Measurements from ENCODE around the gene CPEB3. TPM values are rescaled to one million over a fixed set of nuclear protein-coding genes. Genes with fewer than 3 reads are reported as not detected.
A peak's percentile ranks its signal among the peaks of the same experiment; 100 is the strongest.

The CPEB3 gene
- total RNA-seq, 2 donors from 2014 or later = 9.3 to 10.2 TPM

- intact Hi-C loops (cut with DNase I) = no loop called here
- H3K36me3 ChIP-seq (replicated peaks in 1 of 2; ENCODE audit: insufficient read depth in 1 of 2, low read depth in 2 of 2) = no peaks in the 10 kb centered on the region
- DNase-seq (no peak), ATAC-seq (no peak)
- TF ChIP-seq POLR2A (IDR thresholded peaks at IDR 0.05) (no peak), CTCF (IDR thresholded peaks at IDR 0.05) (no peak)
- H3K4me3 ChIP-seq = no peak overlapping the region
- peaks cover 2% of the 10 kb centered on the region for H3K4me1 ChIP-seq
- no peak overlapping the region for H3K27ac ChIP-seq
- 82 to 91% methylated on average over 2 of the region's 2 CpGs for whole genome bisulfite sequencing, 2 donors
- no peaks in the 10 kb centered on the region for H3K9me3 ChIP-seq
- H3K27me3 ChIP-seq = no peaks in the 10 kb centered on the region
Observed at GRCh38 chr10:92248566-92248965, 42.3 kb downstream of the CPEB3 start.

- ATAC-seq (no peak), DNase-seq (no peak)
- no peak for TF ChIP-seq CTCF (IDR thresholded peaks at IDR 0.05)
- no peak for TF ChIP-seq POLR2A (IDR thresholded peaks at IDR 0.05)
- intact Hi-C loops (cut with DNase I) = no loop called here
- H3K27me3 ChIP-seq = no peaks in the 10 kb centered on the region
- no peaks in the 10 kb centered on the region for H3K36me3 ChIP-seq (replicated peaks in 1 of 2; ENCODE audit: insufficient read depth in 1 of 2, low read depth in 2 of 2)
- peaks cover 25% of the 10 kb centered on the region for H3K4me1 ChIP-seq
- WGBS, 2 donors = 70 to 79% methylated on average over 3 of the region's 3 CpGs
- no peaks in the 10 kb centered on the region for H3K9me3 ChIP-seq
- no peak overlapping the region for H3K4me3 ChIP-seq
- H3K27ac ChIP-seq = no peak overlapping the region
Observed at GRCh38 chr10:92244796-92245195, 46.1 kb downstream of the CPEB3 start.

GRCh38 chr10:92242910-92243671 is 47.8 kb downstream of the CPEB3 start:
- no peak overlapping the region for H3K4me3 ChIP-seq
- H3K27ac ChIP-seq = peak overlapping the region in 3 of 4 donors; percentile 52 to 80 (median 60)
- H3K9me3 ChIP-seq = no peaks in the 10 kb centered on the region
- peak; percentile 68 to 85 (median 76) for DNase-seq
- H3K36me3 ChIP-seq (replicated peaks in 1 of 2; ENCODE audit: insufficient read depth in 1 of 2, low read depth in 2 of 2) = no peaks in the 10 kb centered on the region
- peak; percentile 36 for ATAC-seq
- peaks cover 29% of the 10 kb centered on the region for H3K4me1 ChIP-seq
- 1 to 6% methylated on average over 8 of the region's 8 CpGs for WGBS, 2 donors
- TF ChIP-seq POLR2A (IDR thresholded peaks at IDR 0.05) (no peak), CTCF (IDR thresholded peaks at IDR 0.05) (peak in 3 of 7 experiments; percentile 10 to 18 (median 11))
- intact Hi-C loops (cut with DNase I) = no loop called here
- H3K27me3 ChIP-seq = no peaks in the 10 kb centered on the region

- no peaks in the 10 kb centered on the region for H3K27me3 ChIP-seq
- H3K36me3 ChIP-seq (replicated peaks in 1 of 2; ENCODE audit: insufficient read depth in 1 of 2, low read depth in 2 of 2) = no peaks in the 10 kb centered on the region
- no peak for DNase-seq
- WGBS, 2 donors = 18 to 20% methylated on average over 2 of the region's 2 CpGs
- H3K4me1 ChIP-seq = peaks cover 36% of the 10 kb centered on the region
- peak overlapping the region in 2 of 4 donors; percentile 52 to 86 for H3K27ac ChIP-seq
- intact Hi-C loops (cut with DNase I) = no loop called here
- no peak overlapping the region for H3K4me3 ChIP-seq
- no peaks in the 10 kb centered on the region for H3K9me3 ChIP-seq
- no peak for TF ChIP-seq POLR2A (IDR thresholded peaks at IDR 0.05)
- no peak for TF ChIP-seq CTCF (IDR thresholded peaks at IDR 0.05)
- no peak for ATAC-seq
Observed at GRCh38 chr10:92242380-92242779, 48.5 kb downstream of the CPEB3 start.

GRCh38 chr10:92241501-92241900 is 49.4 kb downstream of the CPEB3 start:
- H3K4me3 ChIP-seq = no peak overlapping the region
- H3K9me3 ChIP-seq = no peaks in the 10 kb centered on the region
- intact Hi-C loops (cut with DNase I) = no loop called here
- 9 to 15% methylated on average over 1 of the region's 1 CpG for WGBS, 2 donors
- DNase-seq (no peak), ATAC-seq (no peak)
- no peaks in the 10 kb centered on the region for H3K27me3 ChIP-seq
- H3K4me1 ChIP-seq = peaks cover 45% of the 10 kb centered on the region
- no peak for TF ChIP-seq POLR2A (IDR thresholded peaks at IDR 0.05)
- no peak for TF ChIP-seq CTCF (IDR thresholded peaks at IDR 0.05)
- peak overlapping the region; percentile 74 to 87 (median 86) for H3K27ac ChIP-seq
- no peaks in the 10 kb centered on the region for H3K36me3 ChIP-seq (replicated peaks in 1 of 2; ENCODE audit: insufficient read depth in 1 of 2, low read depth in 2 of 2)

Data from body of pancreas (tissue), 4 donors.